SK-N-SH treated with all-trans-retinoic acid at 6 μM for 48 hours (cell line): ENCODE results near the gene SUGCT.

ENCODE experiments used
- OSR1 ChIP-seq: fragments of 250-450 bp; sonication (Bioruptor Pico); IDR thresholded peaks from 2 replicates; pipeline ENCODE4 v1.8.0; 2022; ENCODE audit warnings: moderate library complexity, mild to moderate bottlenecking, inconsistent platforms
- ZNF70 ChIP-seq: fragments of 450-650 bp; formaldehyde crosslinking; IDR thresholded peaks from 2 replicates; pipeline ENCODE4 v1.5.0; 2020; ENCODE audit warnings: mild to moderate bottlenecking, moderate library complexity

GRCh38 chr7:40749877-40750276, 615.1 kb downstream of the SUGCT start:
- no peak for TF ChIP-seq OSR1
- no peak for TF ChIP-seq ZNF70 (CRISPR knock-in tag)
